PC-9 (cell line): Measurements from ENCODE around the gene TOMM34. TPM values are rescaled to one million over a fixed set of nuclear protein-coding genes. Genes with fewer than 3 reads are reported as not detected.

Source experiments
- BruUV-seq: library from RNA; stranded (reverse); fragments of 400-500 nt; replicated peaks from 2 replicates; lab custom pipeline; 2021; lab: Mats Ljungman, UMichigan
- CTCF ChIA-PET: fragments of 300-600 bp; sonication (Branson Sonifier 250); formaldehyde crosslinking; loops from one replicate; lab custom pipeline; 2022; ENCODE audit warnings: antibody characterized with exemption; lab: Charles Lee
- POLR2A ChIA-PET: fragments of 300-600 bp; sonication (Branson Sonifier 250); formaldehyde crosslinking; loops from one replicate; lab custom pipeline; 2022; ENCODE audit warnings: antibody characterized with exemption; ENCODE audit not compliant: unreplicated experiment; lab: Charles Lee
- DNase-seq, 2 experiments: peaks; one replicate each; pipeline versions ENCODE4 v3.0.0 to v3.0.0-alpha.2; 2015 to 2022; ENCODE audit warnings: mixed read lengths in 1 of 2
- H2AFZ ChIP-seq: fragments of 200-600 bp; sonication (generic); 2 replicates; pipeline ENCODE4 v1.8.1; 2017; ENCODE audit warnings: antibody characterized with exemption
- H3F3A ChIP-seq: fragments of 200-600 bp; sonication (generic); 2 replicates; pipeline ENCODE4 v1.8.1; 2017; ENCODE audit warnings: antibody characterized with exemption, mild to moderate bottlenecking, low read depth; ENCODE audit not compliant: insufficient read depth
- H3K27ac ChIP-seq: fragments of 200-600 bp; sonication (generic); 2 replicates; pipeline ENCODE4 v1.6.1; 2016; ENCODE audit warnings: mixed run types
- H3K27me3 ChIP-seq: fragments of 200-600 bp; sonication (generic); 2 replicates; pipeline ENCODE4 v1.6.1; 2016; ENCODE audit warnings: low read depth, mixed run types; ENCODE audit not compliant: insufficient read depth
- H3K36me3 ChIP-seq: fragments of 200-600 bp; sonication (generic); 2 replicates; pipeline ENCODE4 v1.6.1; 2016; ENCODE audit warnings: low read depth, mixed run types
- H3K4me1 ChIP-seq: fragments of 200-600 bp; sonication (generic); replicated peaks from 2 replicates; pipeline ENCODE4 v1.6.1; 2016; ENCODE audit warnings: mixed run types; ENCODE audit not compliant: insufficient read depth
- H3K4me2 ChIP-seq: fragments of 200-600 bp; sonication (generic); 2 replicates; pipeline ENCODE4 v1.6.1; 2017; ENCODE audit warnings: mixed run types
- H3K4me3 ChIP-seq: fragments of 200-600 bp; sonication (generic); 2 replicates; pipeline ENCODE4 v1.6.1; 2016; ENCODE audit warnings: mixed run types
- H3K79me2 ChIP-seq: fragments of 200-600 bp; sonication (generic); 2 replicates; pipeline ENCODE4 v1.6.1; 2017; ENCODE audit warnings: low read depth, mixed run types
- H3K9me2 ChIP-seq: fragments of 200-600 bp; sonication (generic); 2 replicates; pipeline ENCODE4 v1.8.1; 2017; ENCODE audit warnings: mild to moderate bottlenecking; ENCODE audit not compliant: insufficient read depth
- H3K9me3 ChIP-seq: fragments of 200-600 bp; sonication (generic); 2 replicates; pipeline ENCODE4 v1.8.1; 2016; ENCODE audit warnings: low read depth; ENCODE audit not compliant: insufficient read depth
- H4K20me1 ChIP-seq: fragments of 200-600 bp; sonication (generic); 2 replicates; pipeline ENCODE4 v1.8.1; 2017; ENCODE audit not compliant: insufficient read depth
- CTCF ChIP-seq: fragments of 200-600 bp; sonication (generic); conservative IDR thresholded peaks from 2 replicates; pipeline ENCODE4 v1.6.1; 2017; ENCODE audit warnings: mixed run types, antibody characterized with exemption, mild to moderate bottlenecking, moderate library complexity
- EZH2 ChIP-seq: fragments of 200-600 bp; sonication (generic); IDR thresholded peaks from 2 replicates; pipeline ENCODE4 v1.8.0; 2017; ENCODE audit warnings: antibody characterized with exemption, low read depth
- intact Hi-C: fragments of 100-400 bp; cut with micrococcal nuclease; formaldehyde crosslinking; loops from one replicate; pipeline ENCODE4 v1.10.0; 2022; ENCODE audit not compliant: unreplicated experiment
- total RNA-seq: library from RNA; stranded (reverse); gene quantifications from 2 replicates; pipeline ENCODE4 v1.2.3, GENCODE V29; 2021

TOMM34 gene
- total RNA-seq, 1 experiment from 2014 or later: 71.1 TPM

DNA sequence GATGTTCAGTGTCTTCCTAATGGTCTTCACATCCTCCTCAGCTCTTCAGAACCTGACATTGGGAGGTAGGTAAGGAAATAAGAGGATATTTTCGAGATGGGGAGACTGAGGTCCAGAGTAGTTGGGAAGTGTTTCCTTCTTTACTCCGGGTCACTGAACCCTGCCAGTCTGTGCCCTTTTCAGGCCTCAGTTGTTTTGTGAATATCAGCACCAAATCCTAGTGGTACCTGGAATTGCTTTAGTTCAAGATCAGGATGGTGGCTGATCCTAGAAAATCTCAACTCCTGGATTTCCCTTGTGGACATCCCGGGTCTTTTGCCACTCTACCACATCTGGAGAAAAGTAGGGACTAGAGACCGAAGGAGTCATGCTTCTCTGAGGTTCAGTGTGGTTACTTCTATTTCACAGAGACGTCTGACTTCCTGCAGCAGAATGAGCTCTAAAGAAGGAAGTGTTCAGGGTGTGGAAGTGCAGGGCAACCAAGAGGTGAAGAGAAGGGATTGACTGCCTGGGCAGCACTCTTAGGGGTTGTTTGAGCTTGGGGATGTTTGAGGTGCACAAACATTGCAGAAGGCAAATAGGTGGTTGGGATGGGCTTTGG is 7.1 kb upstream of the TOMM34 start:
- Histone ChIP-seq H3K4me3 (peak overlapping the region; percentile 76), H3K9me3 (no peaks in the 10 kb centered on the region), H3K79me2 (peaks cover 55% of the 10 kb centered on the region), H3K4me2 (peak overlapping the region; percentile 88), H3K27me3 (no peaks in the 10 kb centered on the region), H4K20me1 (peaks cover 4% of the 10 kb centered on the region; the same call in 1 of the 2 replicates), H3K9me2 (no peaks in the 10 kb centered on the region), H3K4me1 (peaks cover 34% of the 10 kb centered on the region), H2AFZ (peak overlapping the region; percentile 96), H3K27ac (no peak overlapping the region), H3F3A (0 out of 2 replicates have a peak, but pooled peaks cover 9% of the 10 kb centered on the region), H3K36me3 (no peaks in the 10 kb centered on the region)
- BruUV-seq: no TSS peak
- CTCF ChIA-PET: interaction anchor here (0.5 to 1.0 kb wide), 4 partner anchors 11 to 258 kb away, joined by 3 to 15 read pairs (median 4); no protein-coding TSS in a partner anchor
- POLR2A ChIA-PET: interaction anchor here (0.6 to 0.7 kb wide), 2 partner anchors 45 to 171 kb away, joined by 3 read pairs; no protein-coding TSS in a partner anchor
- TF ChIP-seq EZH2: no peak
- no peak for TF ChIP-seq CTCF
- DNase-seq: peak in 1 of 2 experiments; percentile 44
- intact Hi-C loops: no loop called here

- H3K27ac ChIP-seq: peak within 1 kb of the TSS; percentile 27
- H3K4me2 ChIP-seq: peak within 1 kb of the TSS; percentile 88
- DNase-seq: peak; percentile 87 to 97
- no peaks in the 10 kb centered on the region for H3K9me3 ChIP-seq
- TSS peak; percentile 91 for BruUV-seq
- no peaks in the 10 kb centered on the region for H3K9me2 ChIP-seq
- ChIA-PET POLR2A (interaction anchor here (0.7 kb wide), 1 partner anchor 172 kb away, joined by 3 read pairs; no protein-coding TSS in a partner anchor), CTCF (no interaction called here)
- intact Hi-C loops: no loop called here
- 0 out of 2 replicates have a peak, but pooled peaks cover 9% of the 10 kb centered on the region for H3F3A ChIP-seq
- H2AFZ ChIP-seq: peak within 1 kb of the TSS; percentile 96
- peaks cover 43% of the 10 kb centered on the region for H3K4me1 ChIP-seq
- peaks cover 53% of the 10 kb centered on the region for H3K79me2 ChIP-seq
- no peaks in the 10 kb centered on the region for H3K27me3 ChIP-seq
- TF ChIP-seq EZH2 (no peak), CTCF (peak; percentile 49; the same call in 1 of the 2 replicates)
- H3K36me3 ChIP-seq: no peaks in the 10 kb centered on the region
- H4K20me1 ChIP-seq: peaks cover 3% of the 10 kb centered on the region; the same call in 1 of the 2 replicates
- H3K4me3 ChIP-seq: peak within 1 kb of the TSS; percentile 76
These were observed 6.1 kb upstream of the TOMM34 start, which contains the start of gene STK4 for GRCh38 chr20:44966030-44966961. TSS of gene STK4 (plus strand) at chr20:44966512. CDS start at chr20:44966569, 57 bp downstream.

DNA sequence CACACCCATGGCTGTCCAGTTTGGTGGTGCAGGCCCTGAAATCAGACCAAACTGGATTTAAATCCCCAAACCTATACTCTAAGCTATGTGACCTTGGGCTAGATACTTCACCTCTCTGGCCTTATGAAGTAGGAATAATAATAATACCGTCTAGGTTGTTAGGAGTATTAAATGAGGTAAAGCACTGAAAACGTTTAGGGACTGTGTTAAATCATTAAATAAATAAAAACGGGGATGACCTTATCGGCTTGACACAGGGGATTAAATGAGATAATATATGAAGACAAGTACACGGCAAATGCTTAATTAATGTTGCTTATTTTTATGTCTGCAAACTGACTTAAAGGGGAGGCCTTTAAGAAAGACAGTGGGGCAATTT is 5.4 kb upstream of the TOMM34 start:
- intact Hi-C loops: no loop called here
- ChIA-PET CTCF (no interaction called here), POLR2A (no interaction called here)
- peaks cover 49% of the 10 kb centered on the region for H3K4me1 ChIP-seq
- no TSS peak for BruUV-seq
- peaks cover 46% of the 10 kb centered on the region for H3K79me2 ChIP-seq
- H3K27ac ChIP-seq: peak overlapping the region; percentile 27
- H2AFZ ChIP-seq: peak overlapping the region; percentile 96
- no peaks in the 10 kb centered on the region for H4K20me1 ChIP-seq
- H3K4me2 ChIP-seq: peak overlapping the region; percentile 88
- H3K4me3 ChIP-seq: peak overlapping the region; percentile 76
- no peak for DNase-seq
- H3K9me3 ChIP-seq: no peaks in the 10 kb centered on the region
- H3K36me3 ChIP-seq: no peaks in the 10 kb centered on the region
- TF ChIP-seq EZH2 (no peak), CTCF (no peak)
- no peaks in the 10 kb centered on the region for H3K9me2 ChIP-seq
- H3F3A ChIP-seq: 0 out of 2 replicates have a peak, but pooled peaks cover 9% of the 10 kb centered on the region
- H3K27me3 ChIP-seq: no peaks in the 10 kb centered on the region
